HG02623 (cell line): Measurements from ENCODE around the gene ADORA2A.

Source experiments
- ATAC-seq: cut with Tn5 transposase; IDR thresholded peaks from one replicate; pipeline ENCODE4 v1.9.1; 2021; ENCODE audit warnings: moderate library complexity; ENCODE audit not compliant: unreplicated experiment

The ADORA2A gene

DNA sequence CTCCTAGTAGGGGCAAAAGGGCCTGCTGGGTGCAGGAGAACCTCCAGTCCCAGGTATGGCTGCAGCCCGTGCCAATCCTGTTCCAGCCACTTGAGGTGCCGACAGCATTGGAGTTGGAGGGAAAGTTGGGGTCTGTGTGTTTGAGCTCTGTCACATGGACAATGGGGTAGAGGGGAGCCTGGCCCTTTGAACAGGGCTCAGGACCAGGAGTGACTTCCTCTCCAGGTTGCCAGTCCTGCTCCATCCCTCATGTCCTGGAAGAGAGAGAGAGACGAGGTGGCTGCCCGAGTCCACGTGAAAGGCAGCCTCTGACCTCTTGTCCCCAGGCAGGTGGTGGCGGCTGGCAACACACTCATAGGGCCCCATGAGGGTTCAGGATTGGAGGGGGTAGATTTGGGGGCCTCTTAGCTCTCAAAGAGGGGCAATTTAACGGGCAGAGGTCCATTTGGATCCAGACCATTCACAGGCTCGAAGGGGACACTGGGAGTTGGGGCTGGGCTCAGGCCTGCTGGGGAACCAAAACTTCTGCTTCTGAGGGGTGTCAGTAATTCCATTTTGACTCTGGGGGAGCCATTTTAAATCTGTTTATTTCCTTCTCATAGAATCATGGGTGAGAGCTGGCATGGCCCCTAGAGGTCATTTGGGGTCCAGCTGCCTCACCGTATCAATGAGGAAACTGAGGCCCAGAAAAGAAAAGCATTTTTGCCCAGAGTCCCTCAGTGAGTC, 4.1 kb downstream of the ADORA2A start:
- no peak for ATAC-seq

DNA sequence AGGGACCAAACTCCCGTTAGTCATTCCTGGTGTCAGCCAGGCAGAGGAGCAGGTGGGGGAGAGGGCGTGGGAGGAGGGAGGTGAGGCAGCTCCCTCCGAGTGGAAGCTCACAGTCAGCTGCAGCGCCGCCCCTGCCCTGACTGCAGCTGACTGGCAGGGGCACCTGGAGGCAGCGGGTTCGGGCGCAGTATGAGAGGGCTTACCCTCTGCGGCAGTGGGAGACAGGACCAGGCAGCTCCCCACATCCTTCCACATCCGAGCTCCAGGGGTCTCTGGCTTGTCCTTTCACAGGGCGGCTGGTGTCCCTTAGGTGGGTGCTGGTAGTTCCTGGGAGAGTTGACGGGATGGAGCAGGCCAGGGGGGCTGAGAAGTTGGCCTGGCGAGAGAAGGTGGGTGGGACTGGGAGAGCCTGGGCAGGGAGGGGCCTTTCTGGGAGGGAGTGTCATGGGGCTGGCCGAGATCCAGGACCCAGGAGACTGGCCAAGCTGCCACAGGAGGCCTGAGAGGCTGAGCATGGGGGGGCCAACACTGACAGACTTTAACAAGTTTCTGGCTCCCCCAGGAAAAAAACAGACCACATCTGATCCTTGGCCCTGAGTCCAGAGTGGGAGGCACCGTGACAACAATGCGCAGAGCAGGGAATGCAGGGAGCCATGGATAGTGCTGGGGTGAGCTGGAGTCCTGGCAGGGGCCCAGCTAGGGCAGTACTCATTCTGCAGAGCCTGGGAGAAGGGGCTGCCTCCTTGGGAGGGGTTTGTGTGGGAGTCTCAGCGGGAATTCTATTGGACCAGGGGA, 4.9 kb downstream of the ADORA2A start:
- no peak for ATAC-seq

DNA sequence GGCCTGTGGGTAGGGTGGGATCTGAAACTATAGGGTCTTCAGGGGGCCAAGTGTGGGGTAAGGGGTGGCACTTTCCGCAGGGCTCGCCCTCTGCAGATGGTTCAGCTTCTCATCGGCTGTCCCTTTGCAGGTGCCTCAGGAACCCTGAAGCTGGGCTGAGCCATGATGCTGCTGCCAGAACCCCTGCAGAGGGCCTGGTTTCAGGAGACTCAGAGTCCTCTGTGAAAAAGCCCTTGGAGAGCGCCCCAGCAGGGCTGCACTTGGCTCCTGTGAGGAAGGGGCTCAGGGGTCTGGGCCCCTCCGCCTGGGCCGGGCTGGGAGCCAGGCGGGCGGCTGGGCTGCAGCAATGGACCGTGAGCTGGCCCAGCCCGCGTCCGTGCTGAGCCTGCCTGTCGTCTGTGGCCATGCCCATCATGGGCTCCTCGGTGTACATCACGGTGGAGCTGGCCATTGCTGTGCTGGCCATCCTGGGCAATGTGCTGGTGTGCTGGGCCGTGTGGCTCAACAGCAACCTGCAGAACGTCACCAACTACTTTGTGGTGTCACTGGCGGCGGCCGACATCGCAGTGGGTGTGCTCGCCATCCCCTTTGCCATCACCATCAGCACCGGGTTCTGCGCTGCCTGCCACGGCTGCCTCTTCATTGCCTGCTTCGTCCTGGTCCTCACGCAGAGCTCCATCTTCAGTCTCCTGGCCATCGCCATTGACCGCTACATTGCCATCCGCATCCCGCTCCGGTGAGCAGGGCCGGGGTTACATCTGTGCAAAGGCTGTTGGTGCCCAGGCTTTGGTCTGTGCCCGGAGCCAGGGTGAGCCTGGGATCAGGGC, 5.8 kb downstream of the ADORA2A start:
- ATAC-seq: no peak

DNA sequence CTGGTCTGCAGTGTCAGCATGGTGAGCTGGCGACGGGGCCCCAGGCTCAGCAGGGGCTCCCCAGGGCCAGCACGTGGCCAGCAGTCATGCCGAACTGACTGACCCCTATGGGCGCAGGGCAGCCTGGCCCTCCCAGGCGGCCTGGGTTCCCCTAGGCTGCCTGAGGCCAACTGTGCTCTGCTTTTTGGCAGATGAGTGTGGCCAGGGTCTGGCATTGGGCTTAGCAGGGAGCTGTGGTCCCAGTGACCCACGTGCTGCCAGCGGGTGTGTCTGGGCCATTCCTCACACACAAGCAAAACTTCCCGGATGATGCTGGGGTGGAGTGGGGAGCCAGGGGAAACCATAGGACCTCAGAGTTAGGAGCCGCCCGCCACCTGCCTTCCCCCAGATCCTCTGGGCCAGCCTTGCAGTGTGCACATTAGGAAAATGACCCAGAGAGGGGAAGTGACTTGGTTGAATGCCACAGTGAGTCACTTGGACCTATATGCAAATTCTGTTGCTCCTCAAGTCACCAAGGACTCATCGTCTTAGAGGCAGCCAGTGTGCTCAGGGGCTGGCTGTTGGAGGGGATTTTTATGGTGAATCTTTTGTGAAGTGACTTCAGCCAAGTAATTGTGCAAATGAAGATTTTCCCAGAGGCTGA, 6.5 kb downstream of the ADORA2A start:
- ATAC-seq: peak; percentile 61

DNA sequence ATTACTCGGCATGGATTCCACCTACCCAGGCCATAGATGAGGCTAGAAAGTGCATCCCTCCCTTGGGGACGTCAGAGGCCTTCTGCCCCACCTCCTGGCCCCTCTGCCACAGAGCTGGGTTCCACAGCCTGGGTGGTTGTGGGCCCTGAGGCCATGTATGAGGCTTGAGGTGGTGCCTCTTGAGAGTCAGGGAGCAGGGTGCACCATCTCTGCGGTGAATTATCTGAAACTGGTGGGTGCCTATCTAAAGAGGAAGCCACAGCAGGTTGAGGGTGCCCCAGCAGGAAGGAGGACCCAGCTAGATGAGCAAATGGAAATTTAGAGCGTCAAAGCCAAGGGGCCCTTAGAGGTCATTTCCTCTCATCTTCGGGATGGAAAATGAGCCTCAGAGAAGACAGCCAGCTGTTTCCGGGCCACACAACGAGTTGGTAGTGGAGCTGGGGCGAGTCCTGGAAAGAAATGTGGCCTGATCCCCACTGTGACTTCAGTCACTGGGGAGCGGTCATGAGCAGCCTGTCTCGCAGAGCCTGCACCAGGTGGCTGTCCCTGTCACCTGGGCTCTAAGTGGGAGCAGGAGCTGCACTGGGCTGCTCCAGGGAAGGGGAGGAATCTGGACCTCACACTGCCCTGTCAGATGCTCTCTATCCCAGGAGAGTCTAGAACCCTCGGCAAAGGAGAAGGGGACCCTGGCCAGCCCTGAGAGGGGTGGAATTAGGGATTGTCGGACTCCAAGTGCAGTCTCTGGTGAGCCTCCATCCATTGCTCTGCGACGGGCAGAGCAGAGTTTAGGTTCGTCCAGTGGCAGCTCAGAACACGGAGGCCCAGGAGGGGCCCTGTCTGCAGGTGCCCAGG, 7.3 kb downstream of the ADORA2A start:
- peak; percentile 48 for ATAC-seq

DNA sequence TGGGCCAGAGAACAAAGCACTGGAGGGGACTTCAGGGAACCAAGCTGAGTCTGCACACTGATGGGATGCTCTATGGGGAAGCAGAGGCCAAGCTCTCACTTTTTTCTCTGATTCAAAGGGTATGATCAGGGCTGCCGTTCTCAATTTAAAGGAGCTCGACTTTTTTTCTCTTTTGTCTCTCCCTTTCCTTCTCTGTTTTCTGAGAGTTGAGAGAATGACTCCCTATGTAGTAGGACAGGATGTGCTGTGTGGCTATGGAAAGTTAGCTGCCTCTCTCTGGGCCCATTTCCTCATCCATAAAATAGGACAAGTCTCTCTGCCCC, 7.9 kb downstream of the ADORA2A start:
- ATAC-seq: no peak

DNA sequence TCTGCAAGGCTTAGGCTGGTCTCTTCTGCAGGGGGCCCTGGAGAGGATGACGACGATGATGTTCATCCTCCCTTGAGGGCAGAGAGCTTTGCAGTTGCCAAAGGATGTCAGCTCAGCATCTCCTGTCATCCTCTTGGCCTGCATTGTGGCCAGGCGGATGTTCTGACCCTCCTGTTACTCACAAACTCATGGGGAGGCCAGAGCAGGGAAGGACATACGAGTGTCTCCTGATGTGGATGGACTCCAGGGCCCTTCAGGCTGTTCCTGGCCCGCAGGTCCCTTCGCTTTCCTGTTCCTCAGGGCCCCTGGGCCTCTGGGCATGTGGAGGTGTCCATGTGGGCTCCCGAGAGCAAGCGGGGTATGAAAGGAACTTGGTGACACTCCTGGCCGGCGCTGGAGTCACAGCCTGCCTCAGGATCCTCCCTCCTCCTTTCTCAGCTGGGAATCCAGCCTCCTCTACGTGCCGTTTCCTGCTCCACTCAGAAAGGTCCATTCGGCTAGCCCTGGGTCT, 8.5 kb downstream of the ADORA2A start:
- no peak for ATAC-seq

DNA sequence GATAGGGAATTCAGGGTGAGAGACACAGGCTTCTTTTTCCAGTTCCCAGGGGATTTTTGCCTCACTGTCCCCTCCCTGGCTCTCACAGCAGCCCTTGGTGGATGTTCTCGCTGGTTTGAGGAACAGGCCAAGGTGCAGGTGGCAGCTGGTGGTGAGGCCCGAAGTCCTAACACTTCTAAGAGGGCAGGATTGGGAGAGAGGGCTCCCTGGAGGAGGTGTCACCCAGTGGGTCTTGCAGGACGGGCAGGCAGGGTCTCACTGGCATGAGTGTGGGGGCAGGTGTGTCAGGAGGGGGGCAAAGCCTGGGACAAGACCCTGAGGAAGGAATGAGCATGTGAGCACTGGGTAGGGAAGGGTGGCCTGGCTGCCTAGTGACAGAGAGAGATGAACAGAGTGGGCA, 9.2 kb downstream of the ADORA2A start:
- no peak for ATAC-seq

DNA sequence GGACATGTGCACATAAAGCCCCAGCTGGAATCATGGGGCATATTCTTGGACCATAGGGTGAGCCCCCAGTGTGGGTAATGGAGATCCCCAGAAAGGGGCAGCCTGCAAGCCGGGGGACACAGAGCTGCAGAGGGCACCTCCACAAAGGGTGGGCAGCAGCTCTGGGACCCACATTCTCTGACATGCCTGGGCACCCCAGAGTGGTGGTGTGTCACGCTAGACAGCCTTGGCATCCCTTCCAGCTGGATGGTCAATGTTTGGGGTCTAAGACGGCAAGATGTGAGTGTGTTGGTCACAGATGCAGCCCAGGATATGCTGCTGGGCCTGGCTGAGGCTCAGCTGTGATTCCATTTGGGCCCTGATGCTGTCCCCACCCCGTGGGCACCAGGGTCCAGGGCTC, 9.7 kb downstream of the ADORA2A start:
- ATAC-seq: no peak

DNA sequence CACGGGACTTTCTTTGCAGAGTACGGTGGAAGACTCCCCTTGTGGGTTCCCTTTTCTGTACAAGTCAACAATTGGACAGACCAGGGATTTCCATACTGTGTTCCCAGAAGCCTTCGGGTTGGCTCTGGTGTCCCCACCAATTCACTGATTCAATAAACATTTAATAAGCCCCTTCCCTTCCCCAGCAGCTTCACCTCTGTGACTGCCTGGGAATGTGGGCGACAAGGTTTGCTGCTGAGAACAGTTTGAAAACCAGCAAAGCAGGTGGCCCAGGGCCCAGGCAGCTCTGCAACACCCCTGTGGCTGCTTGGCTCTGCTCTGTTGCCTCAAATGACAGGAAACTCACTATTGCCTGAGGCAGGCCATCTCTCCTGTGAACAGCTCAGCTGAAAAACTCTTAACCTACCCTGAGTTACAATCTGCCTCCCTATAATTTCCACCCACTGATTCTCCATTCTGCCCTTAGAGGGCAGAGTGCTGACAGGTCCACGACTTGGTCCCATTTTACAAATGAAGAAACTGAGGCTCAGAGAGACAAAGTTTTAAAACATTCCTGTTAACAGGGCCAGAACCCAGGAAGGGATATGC, 10.4 kb downstream of the ADORA2A start:
- no peak for ATAC-seq

DNA sequence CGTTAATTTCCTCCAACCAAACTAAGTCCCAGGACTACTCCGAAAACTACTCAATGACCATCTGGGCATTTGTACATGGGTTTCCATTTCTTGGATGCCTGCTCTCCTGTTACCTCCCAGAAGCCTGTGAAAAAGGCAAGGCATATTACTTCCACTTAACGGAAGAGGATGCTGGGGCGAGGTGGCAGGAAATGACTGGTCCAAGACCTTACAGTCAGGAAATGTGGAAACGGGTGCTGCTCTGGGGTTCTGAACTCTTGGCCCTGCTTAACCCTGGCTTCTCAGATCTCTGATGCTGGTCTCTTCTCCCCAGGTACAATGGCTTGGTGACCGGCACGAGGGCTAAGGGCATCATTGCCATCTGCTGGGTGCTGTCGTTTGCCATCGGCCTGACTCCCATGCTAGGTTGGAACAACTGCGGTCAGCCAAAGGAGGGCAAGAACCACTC, 12.9 kb downstream of the ADORA2A start:
- ATAC-seq: no peak

DNA sequence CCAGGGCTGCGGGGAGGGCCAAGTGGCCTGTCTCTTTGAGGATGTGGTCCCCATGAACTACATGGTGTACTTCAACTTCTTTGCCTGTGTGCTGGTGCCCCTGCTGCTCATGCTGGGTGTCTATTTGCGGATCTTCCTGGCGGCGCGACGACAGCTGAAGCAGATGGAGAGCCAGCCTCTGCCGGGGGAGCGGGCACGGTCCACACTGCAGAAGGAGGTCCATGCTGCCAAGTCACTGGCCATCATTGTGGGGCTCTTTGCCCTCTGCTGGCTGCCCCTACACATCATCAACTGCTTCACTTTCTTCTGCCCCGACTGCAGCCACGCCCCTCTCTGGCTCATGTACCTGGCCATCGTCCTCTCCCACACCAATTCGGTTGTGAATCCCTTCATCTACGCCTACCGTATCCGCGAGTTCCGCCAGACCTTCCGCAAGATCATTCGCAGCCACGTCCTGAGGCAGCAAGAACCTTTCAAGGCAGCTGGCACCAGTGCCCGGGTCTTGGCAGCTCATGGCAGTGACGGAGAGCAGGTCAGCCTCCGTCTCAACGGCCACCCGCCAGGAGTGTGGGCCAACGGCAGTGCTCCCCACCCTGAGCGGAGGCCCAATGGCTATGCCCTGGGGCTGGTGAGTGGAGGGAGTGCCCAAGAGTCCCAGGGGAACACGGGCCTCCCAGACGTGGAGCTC, 13.5 kb downstream of the ADORA2A start:
- ATAC-seq: no peak

DNA sequence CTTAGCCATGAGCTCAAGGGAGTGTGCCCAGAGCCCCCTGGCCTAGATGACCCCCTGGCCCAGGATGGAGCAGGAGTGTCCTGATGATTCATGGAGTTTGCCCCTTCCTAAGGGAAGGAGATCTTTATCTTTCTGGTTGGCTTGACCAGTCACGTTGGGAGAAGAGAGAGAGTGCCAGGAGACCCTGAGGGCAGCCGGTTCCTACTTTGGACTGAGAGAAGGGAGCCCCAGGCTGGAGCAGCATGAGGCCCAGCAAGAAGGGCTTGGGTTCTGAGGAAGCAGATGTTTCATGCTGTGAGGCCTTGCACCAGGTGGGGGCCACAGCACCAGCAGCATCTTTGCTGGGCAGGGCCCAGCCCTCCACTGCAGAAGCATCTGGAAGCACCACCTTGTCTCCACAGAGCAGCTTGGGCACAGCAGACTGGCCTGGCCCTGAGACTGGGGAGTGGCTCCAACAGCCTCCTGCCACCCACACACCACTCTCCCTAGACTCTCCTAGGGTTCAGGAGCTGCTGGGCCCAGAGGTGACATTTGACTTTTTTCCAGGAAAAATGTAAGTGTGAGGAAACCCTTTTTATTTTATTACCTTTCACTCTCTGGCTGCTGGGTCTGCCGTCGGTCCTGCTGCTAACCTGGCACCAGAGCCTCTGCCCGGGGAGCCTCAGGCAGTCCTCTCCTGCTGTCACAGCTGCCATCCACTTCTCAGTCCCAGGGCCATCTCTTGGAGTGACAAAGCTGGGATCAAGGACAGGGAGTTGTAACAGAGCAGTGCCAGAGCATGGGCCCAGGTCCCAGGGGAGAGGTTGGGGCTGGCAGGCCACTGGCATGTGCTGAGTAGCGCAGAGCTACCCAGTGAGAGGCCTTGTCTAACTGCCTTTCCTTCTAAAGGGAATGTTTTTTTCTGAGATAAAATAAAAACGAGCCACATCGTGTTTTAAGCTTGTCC, 14.3 kb downstream of the ADORA2A start:
- no peak for ATAC-seq

DNA sequence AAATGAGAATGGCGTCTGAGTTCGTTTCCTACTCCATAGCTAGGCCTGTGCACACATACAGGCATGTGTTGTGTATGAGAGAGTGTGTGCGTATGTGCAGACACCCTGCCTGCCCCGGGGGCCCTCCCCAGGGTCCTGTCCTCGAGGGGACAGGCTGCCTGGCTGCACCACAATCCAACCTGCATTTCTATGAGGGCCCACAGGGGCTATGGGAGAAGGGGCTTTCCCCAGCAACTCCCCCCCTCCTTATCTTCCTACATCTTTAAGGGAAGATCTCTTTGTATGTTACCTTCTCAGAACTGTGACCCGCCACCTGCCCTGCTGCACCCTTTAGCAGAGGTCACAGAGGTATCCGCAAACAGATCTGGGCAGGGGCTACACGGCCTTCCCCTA, 14.9 kb downstream of the ADORA2A start:
- no peak for ATAC-seq

DNA sequence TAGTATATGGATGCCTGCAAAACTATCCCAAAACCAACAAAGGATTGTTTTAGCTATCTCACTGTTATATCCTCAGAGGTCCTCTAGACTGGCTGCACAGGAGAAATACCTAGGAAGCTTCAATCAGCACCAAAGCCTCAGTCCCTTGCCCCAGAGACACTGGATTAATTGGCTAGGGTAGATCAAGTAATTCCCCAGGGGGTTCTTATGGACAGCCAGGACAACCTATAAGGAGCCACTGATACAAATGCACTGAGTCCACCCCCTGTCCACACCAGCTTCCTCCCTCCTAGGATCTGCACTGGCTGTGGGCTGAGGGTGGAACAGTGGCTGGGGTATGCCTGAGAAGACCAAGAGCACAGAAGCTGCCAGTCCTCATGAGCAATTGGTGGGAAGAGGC, 16.3 kb downstream of the ADORA2A start:
- no peak for ATAC-seq

DNA sequence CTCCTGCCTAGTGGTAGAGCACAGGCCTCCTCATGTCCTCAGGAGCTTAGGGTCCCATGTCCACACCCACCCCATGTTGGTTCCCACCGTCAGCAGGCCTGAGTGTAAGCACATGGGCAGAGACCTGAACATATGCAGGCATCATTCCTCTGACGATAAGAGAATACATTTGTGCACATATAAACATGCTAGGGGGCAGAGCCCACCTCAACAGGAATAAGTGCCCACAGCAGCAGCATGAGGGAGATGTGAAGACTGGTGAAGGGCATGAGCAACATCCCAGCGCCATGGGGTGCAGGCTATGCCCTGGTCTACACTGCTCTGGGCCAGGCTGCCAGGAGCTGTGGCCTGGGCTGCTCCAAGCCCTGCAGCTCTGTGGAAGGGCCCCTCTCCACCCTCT, 16.9 kb downstream of the ADORA2A start:
- no peak for ATAC-seq

DNA sequence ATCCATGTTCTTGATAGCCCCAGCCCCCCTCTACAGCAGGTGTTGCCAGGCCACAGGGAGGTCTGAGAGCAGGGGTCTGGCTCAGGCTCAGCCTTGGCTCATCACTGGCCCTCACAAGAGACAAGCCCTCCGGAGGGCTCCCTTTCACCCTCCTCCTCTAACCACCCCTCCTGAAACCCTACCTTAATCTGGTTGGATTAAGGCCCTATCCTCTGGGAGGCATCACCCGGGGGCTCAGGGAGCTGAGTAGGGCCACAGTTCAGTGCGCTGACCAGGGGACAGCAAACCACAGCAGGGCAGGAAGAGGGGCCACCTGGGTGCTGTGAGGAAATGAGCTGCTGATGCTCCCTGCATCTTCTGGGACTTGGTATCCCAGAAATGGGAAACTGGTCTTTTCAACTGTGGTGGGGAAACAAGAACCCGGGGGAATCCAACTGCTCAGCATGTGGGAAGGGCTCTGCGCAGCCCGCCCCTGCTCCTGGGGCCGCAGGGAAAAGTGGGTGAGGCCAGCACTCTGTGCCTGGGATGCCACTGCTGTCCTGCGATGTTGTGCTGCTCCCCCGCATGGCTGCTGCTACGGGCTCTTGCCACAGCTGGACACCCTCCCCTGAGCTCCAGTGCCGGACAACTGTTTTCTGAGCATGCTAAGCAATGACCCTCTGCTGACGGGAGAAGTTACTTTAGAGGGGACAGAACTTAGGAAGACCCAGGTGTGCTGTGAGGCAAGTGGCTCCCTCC, 17.5 kb downstream of the ADORA2A start:
- no peak for ATAC-seq
